Ovary (tissue), 9 donors: ENCODE data around the gene EEFSEC. TPM values are rescaled to one million over a fixed set of nuclear protein-coding genes. Genes with fewer than 3 reads are reported as not detected.

ENCODE experiments used
- DNase-seq, 5 donors: peaks; one replicate each; pipeline ENCODE4 v3.0.0-alpha.2; 2019 to 2020
- H3K27ac ChIP-seq, 2 donors: fragments of 200-600 bp; one replicate each; pipeline versions ENCODE4 v1.5.1 to v1.8.0; 2019 to 2022
- H3K27me3 ChIP-seq: fragments of 200-600 bp; one replicate; pipeline ENCODE4 v1.8.0; 2022
- H3K36me3 ChIP-seq: fragments of 200-600 bp; sonication (generic); one replicate; pipeline ENCODE4 v1.5.1; 2019
- H3K4me1 ChIP-seq: one replicate; pipeline ENCODE4 v1.8.1; 2013; ENCODE audit warnings: mild to moderate bottlenecking, moderate library complexity; ENCODE audit not compliant: insufficient read depth
- H3K4me3 ChIP-seq: fragments of 200-600 bp; sonication (generic); one replicate; pipeline ENCODE4 v1.5.1; 2017
- H3K9me3 ChIP-seq, 2 donors: fragments of 200-600 bp in 1 of 2; sonication (generic) in 1 of 2; one replicate each; pipeline versions ENCODE4 v1.5.1 to v1.8.1; 2013 to 2019; ENCODE audit warnings: mild to moderate bottlenecking in 1 of 2, moderate library complexity in 1 of 2
- CTCF ChIP-seq, 3 donors: fragments of 450-650 bp in 2 of 3; fragments of 200-600 bp in 1 of 3; IDR thresholded peaks; one replicate each; pipeline versions ENCODE4 v1.5.1 to v1.8.0; 2016 to 2022; ENCODE audit warnings: antibody characterized with exemption in 3 of 3, mild to moderate bottlenecking in 1 of 3
- EP300 ChIP-seq: sonication (generic); formaldehyde crosslinking; IDR thresholded peaks from one replicate; pipeline ENCODE4 v1.6.1; 2017; ENCODE audit warnings: antibody characterized with exemption
- POLR2A ChIP-seq: fragments of 450-650 bp; IDR thresholded peaks from one replicate; pipeline ENCODE4 v1.6.1; 2017; ENCODE audit warnings: antibody characterized with exemption, mild to moderate bottlenecking, moderate library complexity
- WGBS, 3 donors: extraction: QIAGEN DNeasy Blood & Tissue Kit in 1 of 3; methylation state at CpG; one replicate each; pipeline versions ENCODE4 v1.1.5 to v1.1.7; 2013 to 2017; 5-methylcytosine and 5-hydroxymethylcytosine counted together
- intact Hi-C, 4 donors: fragments of 100-400 bp; cut with DNase I; formaldehyde crosslinking; loops; one replicate each; pipeline versions ENCODE4 v1.11.0 to v1.15.1; 2022 to 2023
- polyA plus RNA-seq, 2 donors: library from polyadenylated mRNA; stranded (reverse); fragments of 200-250 nt in 1 of 2; fragments of 350-450 nt in 1 of 2; fragmentation: Illumina TruSeq in 1 of 2; extraction: RNeasy Lipid Tissue Mini Kit (QIAGEN cat#74804) in 1 of 2; gene quantifications; one replicate each; pipeline ENCODE4 v1.2.3, GENCODE V29; 2013 to 2014
- total RNA-seq, 7 donors: library from RNA; depleted of rRNA in 2 of 7; stranded (reverse); fragments of >200 nt in 2 of 7; fragmentation: NEBNext Ultra II Directional in 3 of 7; extraction: Animal tissue kit (Norgen Biotek cat#: 25700) in 3 of 7; gene quantifications; one replicate each; pipeline versions ENCODE4 v1.1.0 to v1.2.4, GENCODE V29; 2016 to 2023
- donor health status: DM: no; HTN: no; CAD: no; lungs with moderate emphysema.
- donor health status: DM: no; HTN: no; CAD: no.
- donor health status: Bipolar disorder and iron deficiency.
- donor health status: DM: yes; HTN: yes; CAD: no.
- donor health status: DM: no; HTN: no; CAD: no.
- donor health status: DM: yes; HTN: yes; CAD: no.

EEFSEC gene
- total and polyA plus RNA-seq, 9 donors: 6.8 to 21.0 (median 15.4) TPM

GRCh38 chr3:128346562-128346961 is 193.3 kb downstream of the EEFSEC start:
- Histone ChIP-seq H3K27ac (no peak overlapping the region), H3K4me3 (no peak overlapping the region), H3K4me1 (no peaks in the 10 kb centered on the region), H3K36me3 (no peaks in the 10 kb centered on the region), H3K9me3 (no peaks in the 10 kb centered on the region), H3K27me3 (no peaks in the 10 kb centered on the region)
- TF ChIP-seq CTCF (IDR thresholded peaks at IDR 0.05) (no peak), EP300 (no peak)
- intact Hi-C loops: no loop called here
- no peak for DNase-seq
- 97 to 100% (median 99%) methylated on average over 2 of the region's 2 CpGs for WGBS, 3 donors

GRCh38 chr3:128347282-128347681 is 194.0 kb downstream of the EEFSEC start:
- TF ChIP-seq CTCF (IDR thresholded peaks at IDR 0.05) (no peak), POLR2A (no peak), EP300 (no peak)
- DNase-seq: no peak
- Histone ChIP-seq H3K4me1 (no peaks in the 10 kb centered on the region), H3K27me3 (no peaks in the 10 kb centered on the region), H3K27ac (no peak overlapping the region), H3K36me3 (no peaks in the 10 kb centered on the region), H3K4me3 (no peak overlapping the region), H3K9me3 (no peaks in the 10 kb centered on the region)
- intact Hi-C loops: no loop called here

GRCh38 chr3:128348075-128348474 is 194.8 kb downstream of the EEFSEC start:
- TF ChIP-seq CTCF (IDR thresholded peaks at IDR 0.05) (no peak), POLR2A (no peak), EP300 (no peak)
- no peaks in the 10 kb centered on the region for H3K4me1 ChIP-seq
- H3K27ac ChIP-seq: no peak overlapping the region
- no peak for DNase-seq
- H3K36me3 ChIP-seq: no peaks in the 10 kb centered on the region
- intact Hi-C loops: no loop called here
- H3K4me3 ChIP-seq: no peak overlapping the region
- H3K9me3 ChIP-seq: no peaks in the 10 kb centered on the region
- no peaks in the 10 kb centered on the region for H3K27me3 ChIP-seq
- 64 to 83% (median 78%) methylated on average over 4 of the region's 4 CpGs for WGBS, 3 donors

GRCh38 chr3:128348805-128349531 is 195.7 kb downstream of the EEFSEC start:
- no peak for TF ChIP-seq POLR2A
- TF ChIP-seq EP300: no peak
- no peak for TF ChIP-seq CTCF (IDR thresholded peaks at IDR 0.05)
- H3K4me3 ChIP-seq: no peak overlapping the region
- H3K36me3 ChIP-seq: no peaks in the 10 kb centered on the region
- no peaks in the 10 kb centered on the region for H3K9me3 ChIP-seq
- 87 to 95% (median 94%) methylated on average over 5 of the region's 5 CpGs for WGBS, 3 donors
- intact Hi-C loops: no loop called here
- no peaks in the 10 kb centered on the region for H3K4me1 ChIP-seq
- no peaks in the 10 kb centered on the region for H3K27me3 ChIP-seq
- no peak overlapping the region for H3K27ac ChIP-seq
- no peak for DNase-seq
